ENCODE data around the gene FUBP1. TPM values are rescaled to one million over a fixed set of nuclear protein-coding genes. Genes with fewer than 3 reads are reported as not detected.

The FUBP1 gene
- total and polyA plus RNA-seq, 2 donors (not counting 1 experiment from before 2014, with no cell fraction given), result 95.8 to 249 TPM

- Histone ChIP-seq H3K4me3 (ENCODE audit: control extremely low read depth in 1 of 5, extremely low read depth in 1 of 5, insufficient read depth in 1 of 5, low read depth in 2 of 5, low read length in 4 of 5) (no peak overlapping the region), H4K20me1 (ENCODE audit: control insufficient read depth, insufficient read depth, low read length, poor library complexity, severe bottlenecking) (no peaks in the 10 kb centered on the region), H2AFZ (ENCODE audit: insufficient read depth, low read depth, low read length, poor library complexity, severe bottlenecking) (no peak overlapping the region), H3K4me2 (replicated peaks; ENCODE audit: low read depth, low read length, poor library complexity, severe bottlenecking) (no peak overlapping the region), H3K9ac (ENCODE audit: low read length) (no peak overlapping the region), H3K79me2 (ENCODE audit: control insufficient read depth, insufficient read depth, low read length) (no peaks in the 10 kb centered on the region), H3K27ac (ENCODE audit: low read length in 2 of 2) (no peak overlapping the region), H3K27me3 (replicated peaks in 1 of 4; ENCODE audit: control extremely low read depth in 1 of 4, control insufficient read depth in 3 of 4, insufficient read depth in 4 of 4, low read length in 3 of 4) (no peaks in the 10 kb centered on the region), H3K36me3 (replicated peaks in 1 of 2; ENCODE audit: control extremely low read depth in 1 of 2, control insufficient read depth in 1 of 2, extremely low read depth in 1 of 2, insufficient read depth in 2 of 2, low read length in 1 of 2) (peaks cover 3 to 13% of the 10 kb centered on the region in 2 experiments), H3K4me1 (ENCODE audit: control insufficient read depth in 2 of 2, insufficient read depth in 2 of 2, low read length in 2 of 2) (no peaks in the 10 kb centered on the region), H3K9me3 (ENCODE audit: control extremely low read depth in 1 of 3, control insufficient read depth in 2 of 3, insufficient read depth in 1 of 3, low read length in 2 of 3) (no peaks in the 10 kb centered on the region)
- H3K4me3 Mint-ChIP-seq, result no peak overlapping the region
- DNase-seq, result no peak
- POLR2A ChIA-PET, result no interaction called here
- 100% methylated on average over 1 of the region's 4 CpGs for WGBS (ENCODE audit: insufficient coverage)
- ATAC-seq (ENCODE audit: low read depth), result no peak
- no peaks in the 10 kb centered on the region for H3K27me3 Mint-ChIP-seq
- CTCF ChIA-PET, result no interaction called here
- peaks cover 1% of the 10 kb centered on the region for H3K4me1 Mint-ChIP-seq
- TF ChIP-seq EZH2 (IDR thresholded peaks at IDR 0.05; ENCODE audit: borderline replicate concordance, insufficient read depth, low read depth, low read length, poor library complexity, severe bottlenecking) (no peak), CTCF (IDR thresholded peaks at IDR 0.05) (no peak)
- intact Hi-C loops (cut with micrococcal nuclease), result no loop called here
- H3K27ac Mint-ChIP-seq, result no peak overlapping the region
- no peaks in the 10 kb centered on the region for H3K9me3 Mint-ChIP-seq (ENCODE audit: insufficient read depth)
Observed at GRCh38 chr1:77940921-77941570, 37.8 kb downstream of the FUBP1 start.

- intact Hi-C loops (cut with micrococcal nuclease), result no loop called here
- Histone ChIP-seq H3K27ac (ENCODE audit: low read length in 2 of 2) (no peak overlapping the region), H2AFZ (ENCODE audit: insufficient read depth, low read depth, low read length, poor library complexity, severe bottlenecking) (no peak overlapping the region), H3K4me1 (ENCODE audit: control insufficient read depth in 2 of 2, insufficient read depth in 2 of 2, low read length in 2 of 2) (no peaks in the 10 kb centered on the region), H3K79me2 (ENCODE audit: control insufficient read depth, insufficient read depth, low read length) (no peaks in the 10 kb centered on the region), H3K4me2 (replicated peaks; ENCODE audit: low read depth, low read length, poor library complexity, severe bottlenecking) (no peak overlapping the region), H3K9ac (ENCODE audit: low read length) (no peak overlapping the region), H3K4me3 (ENCODE audit: control extremely low read depth in 1 of 5, extremely low read depth in 1 of 5, insufficient read depth in 1 of 5, low read depth in 2 of 5, low read length in 4 of 5) (no peak overlapping the region), H4K20me1 (ENCODE audit: control insufficient read depth, insufficient read depth, low read length, poor library complexity, severe bottlenecking) (no peaks in the 10 kb centered on the region), H3K36me3 (replicated peaks in 1 of 2; ENCODE audit: control extremely low read depth in 1 of 2, control insufficient read depth in 1 of 2, extremely low read depth in 1 of 2, insufficient read depth in 2 of 2, low read length in 1 of 2) (no peaks in the 10 kb centered on the region), H3K27me3 (replicated peaks in 1 of 4; ENCODE audit: control extremely low read depth in 1 of 4, control insufficient read depth in 3 of 4, insufficient read depth in 4 of 4, low read length in 3 of 4) (no peaks in the 10 kb centered on the region), H3K9me3 (ENCODE audit: control extremely low read depth in 1 of 3, control insufficient read depth in 2 of 3, insufficient read depth in 1 of 3, low read length in 2 of 3) (no peaks in the 10 kb centered on the region)
- H3K9me3 Mint-ChIP-seq (ENCODE audit: insufficient read depth), result no peaks in the 10 kb centered on the region
- ATAC-seq (ENCODE audit: low read depth) (no peak), DNase-seq (no peak)
- no peaks in the 10 kb centered on the region for H3K27me3 Mint-ChIP-seq
- no peak overlapping the region for H3K4me3 Mint-ChIP-seq
- no peaks in the 10 kb centered on the region for H3K4me1 Mint-ChIP-seq
- TF ChIP-seq CTCF (IDR thresholded peaks at IDR 0.05) (no peak), EZH2 (IDR thresholded peaks at IDR 0.05; ENCODE audit: borderline replicate concordance, insufficient read depth, low read depth, low read length, poor library complexity, severe bottlenecking) (no peak)
- ChIA-PET CTCF (no interaction called here), POLR2A (no interaction called here)
- H3K27ac Mint-ChIP-seq, result no peak overlapping the region
Observed at GRCh38 chr1:77938651-77939050, 40.2 kb downstream of the FUBP1 start.
